Keratinocyte (primary cell): ENCODE measurements around the gene IQCE. TPM values are rescaled to one million over a fixed set of nuclear protein-coding genes. Genes with fewer than 3 reads are reported as not detected.

Experiments
- DNase-seq: peaks from one replicate; pipeline ENCODE4 v3.0.0-alpha.2; 2011; ENCODE audit warnings: low read depth, missing footprints, low spot score
- FAIRE-seq: peaks from 2 replicates; lab custom pipeline; 2011; peaks lifted over from hg19 to GRCh38; lab: Jason Lieb, UNC
- H2AFZ ChIP-seq: 2 replicates; pipeline ENCODE4 v1.6.0; 2012; ENCODE audit warnings: low read length, control low read depth, inconsistent platforms; ENCODE audit not compliant: control insufficient read depth
- H3K27ac ChIP-seq: 2 replicates; pipeline ENCODE4 v1.5.1; 2011; ENCODE audit warnings: low read length; ENCODE audit not compliant: control insufficient read depth, insufficient read depth
- H3K27me3 ChIP-seq: 3 replicates; pipeline ENCODE4 v1.6.0; 2011; ENCODE audit warnings: low read length; ENCODE audit not compliant: control insufficient read depth, insufficient read depth; ENCODE audit errors: extremely low read depth
- H3K36me3 ChIP-seq, 2 experiments: 2 replicates in 1 of 2; 3 replicates in 1 of 2; pipeline ENCODE4 v1.5.1; 2011; ENCODE audit warnings: low read length in 2 of 2, mild to moderate bottlenecking in 1 of 2; ENCODE audit not compliant: control insufficient read depth in 2 of 2, insufficient read depth in 2 of 2; ENCODE audit errors: extremely low read depth in 1 of 2
- H3K4me1 ChIP-seq: 3 replicates; pipeline ENCODE4 v1.5.1; 2011; ENCODE audit warnings: low read length; ENCODE audit not compliant: control insufficient read depth, insufficient read depth; ENCODE audit errors: extremely low read depth
- H3K4me2 ChIP-seq: 3 replicates; pipeline ENCODE4 v1.6.0; 2011; ENCODE audit warnings: low read depth, low read length; ENCODE audit not compliant: control insufficient read depth, insufficient read depth; ENCODE audit errors: extremely low read depth
- H3K4me3 ChIP-seq, 3 experiments: fragments of 200-600 bp in 1 of 3; sonication (generic) in 1 of 3; 2 replicates in 2 of 3; 3 replicates in 1 of 3; pipeline ENCODE4 v1.5.1; 2011 to 2016; ENCODE audit warnings: low read length in 3 of 3, mild to moderate bottlenecking in 3 of 3, control low read depth in 2 of 3, inconsistent platforms in 1 of 3, low read depth in 1 of 3, mixed read lengths in 1 of 3, mixed run types in 1 of 3, moderate library complexity in 1 of 3; ENCODE audit not compliant: control insufficient read depth in 2 of 3, insufficient read depth in 2 of 3; ENCODE audit errors: extremely low read depth in 1 of 3
- H3K79me2 ChIP-seq: 2 replicates; pipeline ENCODE4 v1.6.0; 2012; ENCODE audit warnings: low read length; ENCODE audit not compliant: control insufficient read depth, insufficient read depth
- H3K9ac ChIP-seq: 3 replicates; pipeline ENCODE4 v1.6.0; 2011; ENCODE audit warnings: low read length; ENCODE audit not compliant: control insufficient read depth, insufficient read depth; ENCODE audit errors: extremely low read depth
- H3K9me1 ChIP-seq: 3 replicates; pipeline ENCODE4 v1.6.0; 2011; ENCODE audit warnings: low read length; ENCODE audit not compliant: control insufficient read depth, insufficient read depth; ENCODE audit errors: extremely low read depth
- H3K9me3 ChIP-seq: 2 replicates; pipeline ENCODE4 v1.5.1; 2012; ENCODE audit warnings: low read depth, low read length; ENCODE audit not compliant: control insufficient read depth
- H4K20me1 ChIP-seq: 3 replicates; pipeline ENCODE4 v1.6.0; 2011; ENCODE audit warnings: low read length; ENCODE audit not compliant: control insufficient read depth, insufficient read depth; ENCODE audit errors: extremely low read depth
- CTCF ChIP-seq, 3 experiments: IDR thresholded peaks in 1 of 3; conservative IDR thresholded peaks in 1 of 3; optimal IDR thresholded peaks in 1 of 3; 2 replicates in 2 of 3; 3 replicates in 1 of 3; pipeline versions ENCODE3 to v1.5.1; 2011; ENCODE audit warnings: low read length in 3 of 3, mild to moderate bottlenecking in 3 of 3, moderate library complexity in 2 of 3, control low read depth in 1 of 3, inconsistent platforms in 1 of 3; ENCODE audit not compliant: insufficient read depth in 2 of 3; ENCODE audit errors: extremely low read depth in 1 of 3
- EZH2 ChIP-seq: IDR thresholded peaks from one replicate; pipeline ENCODE4 v1.6.1; 2012; ENCODE audit warnings: inconsistent platforms, mild to moderate bottlenecking, low read length, moderate library complexity
- dilution Hi-C: fragments of 300-500 bp; cut with MboI; formaldehyde crosslinking; loops from one replicate; pipeline ENCODE4 v1.7.0; 2020; ENCODE audit warnings: low sequenced_read_pairs; ENCODE audit not compliant: extremely low pct_ligation_motif_present
- polyA minus RNA-seq, 3 experiments: library from RNA; depleted of rRNA, polyadenylated mRNA; stranded (reverse); fragments of >200 nt; gene quantifications; 1 replicate in 1 of 3; 2 replicates in 1 of 3; 3 replicates in 1 of 3; pipeline ENCODE4 v1.2.3, GENCODE V29; 2011
- polyA plus RNA-seq, 5 experiments: library from polyadenylated mRNA; depleted of rRNA in 3 of 5; stranded (reverse) in 3 of 5; stranded (forward) in 1 of 5; unstranded in 1 of 5; fragments of >200 nt; gene quantifications; 1 replicate in 1 of 5; 2 replicates in 3 of 5; 3 replicates in 1 of 5; pipeline versions ENCODE4 v1.2.1 to v1.2.3, GENCODE V29; 2011 to 2012; ENCODE audit warnings: missing spikeins in 2 of 5, low read depth in 1 of 5, low replicate concordance in 1 of 5

Gene IQCE
- 4.7 to 9.1 TPM (median 5.2 TPM) in 3 replicates for polyA plus RNA-seq
- polyA plus RNA-seq (2011; ENCODE audit: low read depth) = 6.6 TPM
- 6.5 and 10.3 TPM in 2 replicates for polyA plus RNA-seq (2011; cell fraction: cytosol; rRNA removed)
- 15.0 and 18.3 TPM in 2 replicates for polyA plus RNA-seq (2011; cell fraction: nucleus; rRNA removed)
- polyA plus RNA-seq (2012; ENCODE audit: low replicate concordance) = 2.2 and 10.8 TPM in 2 replicates
- 8.2 to 16.2 TPM (median 8.6 TPM) in 3 replicates for polyA minus RNA-seq
- polyA minus RNA-seq (2011; cell fraction: cytosol; rRNA and poly(A)+ RNA removed) = 6.9 TPM
- 6.0 and 9.8 TPM in 2 replicates for polyA minus RNA-seq (2011; cell fraction: nucleus; rRNA and poly(A)+ RNA removed)

GRCh38 chr7:2558629-2559282, at the start of gene IQCE:
Gene IQCE (plus strand): TSS chr7:2558979. CDS start chr7:2559182, 203 bp downstream.
- Histone ChIP-seq H3K79me2 (peaks cover 20% of the 10 kb centered on the region), H3K4me3 (peak within 1 kb of the TSS; percentile 71 to 91 (median 78)), H3K27ac (peak within 1 kb of the TSS; percentile 67), H3K36me3 (no peaks in the 10 kb centered on the region), H3K9ac (peak within 1 kb of the TSS; percentile 83), H2AFZ (peak within 1 kb of the TSS; percentile 86), H3K4me2 (peak within 1 kb of the TSS; percentile 84), H3K9me1 (no peaks in the 10 kb centered on the region), H3K9me3 (no peaks in the 10 kb centered on the region), H3K27me3 (no peaks in the 10 kb centered on the region), H4K20me1 (no peaks in the 10 kb centered on the region), H3K4me1 (peaks cover 16% of the 10 kb centered on the region)
- FAIRE-seq (no peak), DNase-seq (no peak)
- no peak for TF ChIP-seq EZH2
- TF ChIP-seq CTCF (optimal IDR thresholded peaks at IDR 0.05 in 1 of 3, IDR thresholded peaks at IDR 0.05 in 1 of 3, conservative IDR thresholded peaks at IDR 0.05 in 1 of 3; ENCODE audit: extremely low read depth in 1 of 3, insufficient read depth in 2 of 3, low read length in 3 of 3) = no peak
- dilution Hi-C loops = no loop called here

- dilution Hi-C loops = no loop called here
These were observed 49.4 kb upstream of the IQCE start for GRCh38 chr7:2509298-2509906.

More at GRCh38 chr7:2509298-2509906, 49.4 kb upstream of the IQCE start:
- H3K79me2 ChIP-seq = no peaks in the 10 kb centered on the region
- no peaks in the 10 kb centered on the region for H3K9me1 ChIP-seq
- no peak overlapping the region for H3K9ac ChIP-seq
- H4K20me1 ChIP-seq = no peaks in the 10 kb centered on the region
- no peak overlapping the region for H3K4me3 ChIP-seq
- H3K27me3 ChIP-seq = peaks cover 12% of the 10 kb centered on the region
- FAIRE-seq (no peak), DNase-seq (no peak)
- H3K27ac ChIP-seq = no peak overlapping the region
- no peak overlapping the region for H2AFZ ChIP-seq
- H3K4me1 ChIP-seq = peaks cover 22% of the 10 kb centered on the region
- peak overlapping the region; percentile 69 for H3K4me2 ChIP-seq
- no peak for TF ChIP-seq CTCF (optimal IDR thresholded peaks at IDR 0.05 in 1 of 3, IDR thresholded peaks at IDR 0.05 in 1 of 3, conservative IDR thresholded peaks at IDR 0.05 in 1 of 3; ENCODE audit: extremely low read depth in 1 of 3, insufficient read depth in 2 of 3, low read length in 3 of 3)
- TF ChIP-seq EZH2 = no peak
- H3K36me3 ChIP-seq = no peaks in the 10 kb centered on the region
- H3K9me3 ChIP-seq = no peaks in the 10 kb centered on the region
